ENCODE results near the gene THEMIS.
"Not testable (repeated sequence)": the region's sequence is repeated elsewhere in the genome, so short reads cannot be mapped to it uniquely, and the experiment has no call there.

Gene THEMIS

GRCh38 chr6:127793396-127793795, 107.5 kb downstream of the THEMIS start:
- no peak for DNase-seq

GRCh38 chr6:127792616-127793015, 108.2 kb downstream of the THEMIS start:
- no peak for DNase-seq

DNA sequence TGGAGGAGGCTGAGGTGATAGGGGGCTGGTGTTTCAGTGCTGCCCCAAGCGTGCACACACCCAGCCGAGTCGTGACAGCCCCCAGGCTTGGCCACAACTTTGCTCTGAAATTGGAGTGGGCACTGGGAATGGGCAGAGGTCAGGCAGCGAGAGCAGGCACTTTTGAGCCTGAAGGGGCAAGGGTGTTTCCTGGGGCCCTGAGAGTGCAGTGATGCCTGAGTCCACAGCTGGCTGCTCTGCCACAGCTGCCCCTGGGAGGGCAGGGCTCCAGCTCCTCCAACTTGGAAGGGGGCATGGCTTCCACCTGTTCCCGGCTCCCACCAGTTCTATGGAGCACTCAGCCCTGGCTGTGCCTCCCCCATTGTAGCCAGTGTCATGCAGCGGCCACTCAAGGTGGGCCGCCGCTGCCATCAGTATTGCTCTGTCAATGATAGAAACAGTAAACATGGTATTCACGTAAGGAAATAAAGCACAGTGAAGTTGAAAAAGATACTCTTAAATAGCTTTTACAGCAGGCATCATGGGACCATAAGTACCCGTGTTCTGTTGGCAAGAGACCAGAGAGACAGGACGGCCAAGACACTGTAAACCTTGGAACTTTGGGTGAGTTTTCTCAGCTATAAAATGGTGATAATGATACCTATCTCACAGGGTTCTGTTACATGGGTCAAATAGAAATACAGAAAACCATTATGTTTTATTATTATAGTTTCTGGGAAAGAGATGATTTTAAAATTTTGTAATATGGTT, 108.9 kb downstream of the THEMIS start:
- no peak for DNase-seq

DNA sequence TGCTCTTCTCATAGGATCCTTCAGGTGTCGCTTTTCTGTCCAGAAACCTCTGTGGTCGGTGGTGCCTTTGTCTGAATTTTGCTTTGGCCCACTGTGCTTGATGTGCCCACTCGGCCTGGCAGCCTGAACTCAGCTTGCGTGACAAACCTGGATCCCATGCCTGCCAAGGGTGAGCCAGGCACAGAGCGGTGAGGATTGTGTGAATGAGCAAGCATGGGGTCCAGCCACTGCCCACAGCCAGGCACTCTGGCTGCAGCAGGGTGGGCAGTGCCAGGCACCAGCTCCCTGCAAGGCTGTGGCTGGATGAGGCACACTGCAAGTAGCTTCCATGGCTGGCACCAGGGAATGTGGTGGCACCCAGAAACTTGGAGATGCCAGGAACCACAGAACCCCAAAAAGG, 110.3 kb downstream of the THEMIS start:
- DNase-seq: no peak

GRCh38 chr6:127786109-127786508, 114.7 kb downstream of the THEMIS start:
- no peak for DNase-seq

- no peak for DNase-seq
Observed at GRCh38 chr6:127784468-127784867, 116.4 kb downstream of the THEMIS start.

DNA sequence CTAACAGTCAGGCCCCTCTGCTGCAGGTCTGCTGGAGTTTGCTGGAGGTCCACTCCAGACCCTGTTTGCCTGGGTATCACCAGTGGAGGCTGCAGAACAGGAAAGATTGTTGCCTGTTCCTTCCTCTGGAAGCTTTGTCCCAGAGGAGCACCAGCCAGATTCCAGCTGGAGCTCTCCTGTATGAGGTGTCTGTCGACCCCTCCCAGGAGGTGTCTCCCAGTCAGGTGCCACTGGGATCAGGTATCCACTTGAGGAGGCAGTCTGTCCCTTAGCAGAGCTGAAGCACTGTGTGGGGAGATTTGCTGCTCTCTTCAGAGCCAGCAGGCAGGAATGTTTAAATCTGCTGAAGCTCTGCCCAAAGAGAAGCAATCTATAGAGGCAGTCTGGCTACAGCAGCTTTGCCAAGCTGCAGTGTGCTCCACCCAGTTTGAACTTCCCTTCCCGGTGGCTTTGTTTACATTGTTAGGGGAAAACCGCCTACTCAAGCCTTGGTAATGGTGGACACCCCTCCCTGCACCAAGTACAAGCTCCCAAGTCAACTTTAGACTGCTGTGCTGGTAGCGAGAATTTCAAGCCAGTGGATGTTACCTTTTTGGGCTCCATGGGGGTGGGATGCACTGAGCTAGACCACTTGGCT, 119.1 kb downstream of the THEMIS start:
- DNase-seq: not testable (repeated sequence)

DNA sequence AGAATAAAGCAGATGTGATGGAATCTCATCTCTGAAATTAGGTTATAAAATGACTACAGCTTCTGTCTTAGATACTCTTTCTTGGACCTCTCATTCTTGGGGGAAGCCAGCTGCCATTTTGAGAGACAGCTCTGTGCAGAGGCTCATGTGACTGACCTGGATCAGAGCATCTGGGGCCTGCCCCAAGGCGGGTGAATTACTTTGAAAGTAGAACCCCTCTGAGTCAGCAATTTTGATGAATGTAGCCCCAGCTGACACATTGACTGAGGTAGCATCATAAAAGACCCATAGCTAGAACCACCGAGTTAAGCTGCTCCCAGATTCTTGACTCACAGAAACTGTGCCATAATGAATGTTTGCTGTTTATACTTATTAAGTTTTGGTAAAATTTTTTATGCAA, 124.5 kb downstream of the THEMIS start:
- no peak for DNase-seq

- no peak for DNase-seq
Observed at GRCh38 chr6:127775371-127775770, 125.5 kb downstream of the THEMIS start.

DNA sequence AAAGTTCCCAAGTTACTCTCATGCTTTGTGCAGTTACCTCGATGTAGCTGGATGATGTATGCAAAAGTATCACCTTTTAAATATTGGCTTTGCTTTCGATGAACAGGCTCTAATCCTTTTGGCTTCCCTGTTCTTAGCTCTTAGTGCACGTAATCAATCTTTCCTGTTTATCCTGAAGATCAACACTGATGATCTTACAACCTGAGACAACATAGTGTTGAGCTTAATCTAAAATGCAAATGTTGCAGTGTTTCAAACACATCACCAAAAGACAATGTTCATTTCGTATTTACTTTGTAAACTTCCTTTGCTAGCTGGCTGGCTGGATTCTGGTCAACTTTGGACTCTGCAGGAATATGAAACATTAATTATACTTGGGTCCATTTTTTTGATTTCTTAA, 132.1 kb downstream of the THEMIS start:
- DNase-seq: no peak

GRCh38 chr6:127768223-127768622, 132.6 kb downstream of the THEMIS start:
- no peak for DNase-seq

GRCh38 chr6:127765949-127766348, 134.9 kb downstream of the THEMIS start:
- no peak for DNase-seq

GRCh38 chr6:127762284-127762683, 138.6 kb downstream of the THEMIS start:
- no peak for DNase-seq

DNA sequence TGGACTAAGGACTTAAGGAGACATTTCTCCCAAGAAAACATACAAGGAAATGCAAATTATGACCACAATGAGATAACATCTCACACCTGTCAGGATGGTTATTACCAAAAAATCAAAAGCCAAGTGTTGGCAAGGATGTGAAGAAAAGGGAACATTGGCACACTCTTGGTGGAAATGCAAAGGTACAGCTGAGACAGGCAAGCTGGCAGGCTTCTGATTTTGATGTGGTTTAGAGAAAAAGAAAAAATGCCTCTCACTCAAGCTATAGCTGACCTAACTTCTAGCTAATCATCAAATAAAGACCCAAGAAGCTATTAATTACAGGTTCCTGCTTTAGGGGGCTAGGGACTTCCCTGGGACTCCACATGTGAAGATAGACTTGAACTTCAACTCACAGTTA, 139.8 kb downstream of the THEMIS start:
- DNase-seq: no peak

- DNase-seq: no peak
Observed at GRCh38 chr6:127749095-127749494, 151.8 kb downstream of the THEMIS start.

DNA sequence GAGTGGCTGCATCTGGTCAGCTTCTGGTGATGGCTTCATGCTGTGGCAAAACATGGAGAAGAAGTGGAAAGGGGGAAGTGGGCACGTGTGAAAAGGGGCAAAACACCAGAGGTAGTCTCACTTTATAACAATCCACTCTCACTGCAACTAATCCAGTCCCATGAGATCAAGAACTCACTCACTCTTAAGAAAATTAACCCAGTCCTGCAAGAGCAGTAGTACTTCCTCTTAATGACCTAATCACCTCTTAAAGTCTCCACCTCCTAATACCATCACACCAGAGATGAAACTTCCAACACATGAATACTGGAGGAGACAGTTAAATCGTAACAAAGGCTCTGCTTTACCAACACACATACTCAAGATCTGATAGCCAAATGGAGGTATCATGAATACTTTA, 152.6 kb downstream of the THEMIS start:
- no peak for DNase-seq

DNA sequence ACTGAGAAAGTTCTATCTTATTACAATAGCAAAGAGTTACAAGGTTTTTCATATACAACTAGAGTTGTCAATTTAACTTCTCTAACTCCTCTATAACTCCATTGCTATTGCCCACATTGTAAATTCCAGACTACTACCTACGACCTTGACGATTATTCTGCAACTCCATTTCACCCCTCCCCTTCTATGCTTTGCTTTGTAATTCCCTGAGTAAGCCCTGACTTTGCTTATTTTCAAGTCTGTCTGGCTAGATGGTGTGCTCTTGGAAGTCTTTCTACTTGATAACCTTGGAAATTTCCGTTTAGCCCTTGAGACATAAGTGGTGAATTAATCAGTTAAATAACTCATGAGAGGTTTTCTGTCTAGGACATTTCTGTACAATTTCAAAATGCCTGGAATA, 162.4 kb downstream of the THEMIS start:
- DNase-seq: no peak

DNA sequence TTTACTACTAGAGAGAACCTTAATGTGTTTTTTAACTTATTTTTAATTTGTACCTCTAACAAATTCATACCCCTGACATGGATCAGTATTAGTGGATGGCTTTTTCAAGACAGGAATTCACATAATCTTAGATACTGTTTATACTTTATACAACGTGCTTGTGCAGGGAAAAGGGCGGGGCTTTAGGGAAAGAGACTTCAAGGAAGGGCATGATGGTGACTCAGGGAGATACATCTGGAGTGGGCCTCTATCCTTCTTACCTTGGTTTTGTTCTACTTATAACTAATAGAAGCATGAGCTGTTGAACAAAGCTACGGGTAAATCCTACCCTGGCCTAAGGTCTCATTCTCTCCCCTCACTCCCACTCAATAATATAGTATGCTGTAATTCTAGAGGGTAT, 163.1 kb downstream of the THEMIS start:
- DNase-seq: no peak

DNA sequence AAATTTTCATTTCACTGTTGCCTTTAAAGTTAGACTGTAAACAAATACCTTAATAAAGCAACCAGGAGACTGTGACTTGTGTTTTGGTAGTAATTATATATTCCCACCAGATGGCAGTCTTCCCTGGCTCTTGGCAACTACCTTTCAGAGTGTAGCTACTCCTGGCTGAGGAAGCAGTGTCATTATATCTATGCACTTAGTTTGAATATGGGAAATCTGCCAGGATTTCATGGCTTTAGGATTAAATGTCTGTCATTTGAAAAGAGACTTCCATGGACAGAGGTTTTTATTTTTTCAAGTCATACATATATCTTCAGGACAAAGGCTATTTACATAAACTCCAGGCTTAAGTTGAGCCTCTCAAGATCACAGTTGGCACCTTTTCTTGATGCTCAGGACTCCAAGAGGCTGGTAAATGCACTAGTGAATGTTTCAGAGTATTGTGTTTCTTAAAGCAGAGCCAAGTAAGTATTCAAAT, 163.8 kb downstream of the THEMIS start:
- DNase-seq: peak; percentile 88

DNA sequence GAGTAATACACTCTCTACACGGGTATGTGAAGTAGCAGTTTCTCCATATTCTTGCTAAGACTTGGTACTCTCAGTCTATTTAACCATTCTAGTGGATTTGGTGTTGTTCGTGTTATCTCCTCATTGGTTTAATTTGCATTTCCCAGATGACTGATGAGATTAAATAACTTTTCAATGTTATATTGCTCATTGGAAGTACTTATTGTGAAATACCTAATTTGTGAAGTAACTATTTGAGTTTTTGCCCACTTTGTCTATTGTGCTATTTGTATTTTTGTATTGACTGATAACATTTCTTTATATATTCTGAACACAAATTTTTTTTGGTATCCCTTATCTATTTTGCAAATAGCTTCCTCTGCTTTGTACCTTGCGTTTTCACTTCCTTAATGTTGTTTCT, 167.9 kb downstream of the THEMIS start:
- DNase-seq: no peak

DNA sequence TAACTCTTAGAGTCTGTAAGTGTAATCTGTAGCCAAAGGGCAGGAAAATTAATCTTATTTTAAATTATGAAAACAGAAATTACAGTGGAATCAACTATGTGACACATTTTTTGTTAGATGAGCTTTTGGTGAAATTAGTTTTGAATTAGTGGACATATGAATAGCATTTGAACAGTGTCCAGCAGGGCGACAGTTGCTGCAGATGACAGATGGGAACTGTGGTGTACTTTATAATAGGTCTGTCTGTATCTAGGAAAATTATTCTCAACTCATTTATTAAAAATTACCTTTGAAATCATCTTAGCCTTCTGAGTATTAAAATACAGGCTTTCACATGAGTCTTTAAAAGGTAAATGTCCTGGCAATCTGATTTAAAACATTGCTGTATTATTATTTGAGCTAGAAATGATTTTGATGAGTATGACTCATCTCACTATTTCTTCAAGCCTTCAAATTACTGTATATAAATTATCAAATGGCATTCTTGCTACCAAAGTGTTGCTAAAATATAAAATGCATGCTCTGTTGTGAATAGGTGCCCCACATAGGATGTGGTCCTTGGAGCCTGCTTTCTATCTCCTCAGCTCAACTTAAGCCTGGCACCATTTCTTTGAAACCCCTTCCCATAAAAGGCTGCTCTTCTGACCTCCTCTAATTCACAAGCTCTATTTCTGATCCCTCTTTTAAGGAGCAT, 173.5 kb downstream of the THEMIS start:
- no peak for DNase-seq

DNA sequence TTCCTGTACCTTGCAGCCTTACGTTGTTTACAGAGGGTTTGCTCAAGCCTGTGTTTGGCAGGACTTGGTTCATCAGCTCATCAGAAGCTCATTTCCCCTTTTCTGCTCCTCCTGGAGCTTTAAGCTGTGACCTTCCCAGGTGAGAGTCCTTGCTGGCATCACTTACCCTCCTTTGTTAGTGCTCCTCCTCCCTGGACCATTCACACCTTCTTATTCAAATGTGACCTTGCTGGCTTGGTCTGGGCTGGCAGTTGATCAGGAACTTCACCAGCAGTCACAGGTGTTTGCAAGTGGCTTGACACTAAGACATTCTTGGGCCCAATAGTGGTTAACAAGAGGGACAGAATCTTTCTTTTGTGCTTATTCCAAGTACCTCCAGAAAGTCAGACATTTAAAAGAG, 175.0 kb downstream of the THEMIS start:
- no peak for DNase-seq

GRCh38 chr6:127718694-127719093, 182.2 kb downstream of the THEMIS start:
- DNase-seq: no peak

DNA sequence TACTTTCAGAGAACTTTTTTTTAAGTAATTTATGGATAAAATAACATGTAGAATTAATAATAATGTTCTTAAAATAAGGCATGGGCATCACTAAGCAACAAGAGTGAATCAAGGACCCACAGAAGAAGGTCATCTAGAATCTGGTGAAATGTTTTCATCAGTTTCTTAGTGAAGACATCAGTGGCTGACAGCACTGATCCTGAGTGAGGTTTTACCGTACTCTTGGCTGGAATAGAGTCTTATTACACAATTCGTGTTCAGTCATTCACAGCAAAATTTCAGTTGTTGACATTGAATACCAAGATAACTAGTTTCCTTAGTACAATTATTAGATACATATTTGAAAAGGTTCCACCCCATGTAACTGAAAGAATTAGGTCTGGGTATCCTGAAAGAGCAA, 183.5 kb downstream of the THEMIS start:
- DNase-seq: no peak
